HEK293 (cell line): ENCODE measurements around the gene ABRACL.

Source experiments
- KLF10 ChIP-seq: fragments of 450-650 bp; IDR thresholded peaks from 2 replicates; pipeline ENCODE4 v1.5.1; 2018; ENCODE audit warnings: missing biosample characterization, mild to moderate bottlenecking, missing genetic modification characterization
- KLF8 ChIP-seq: fragments of 450-650 bp; formaldehyde crosslinking; IDR thresholded peaks from 2 replicates; pipeline ENCODE4 v1.5.1; 2016; ENCODE audit warnings: missing biosample characterization, missing genetic modification characterization
- KLF9 ChIP-seq: fragments of 450-650 bp; formaldehyde crosslinking; IDR thresholded peaks from 2 replicates; pipeline ENCODE4 v1.5.1; 2016; ENCODE audit warnings: missing biosample characterization, missing genetic modification characterization, low read depth
- MEIS1 ChIP-seq: sonication (generic); formaldehyde crosslinking; IDR thresholded peaks from 2 replicates; pipeline ENCODE4 v1.8.1; 2022; ENCODE audit warnings: missing genetic modification reagents, mild to moderate bottlenecking, borderline replicate concordance
- MZF1 ChIP-seq: fragments of 450-650 bp; formaldehyde crosslinking; IDR thresholded peaks from 2 replicates; pipeline ENCODE4 v1.5.1; 2017; ENCODE audit warnings: missing biosample characterization, missing genetic modification characterization, borderline replicate concordance
- OSR2 ChIP-seq: fragments of 450-650 bp; formaldehyde crosslinking; IDR thresholded peaks from 2 replicates; pipeline ENCODE4 v1.5.1; 2016; ENCODE audit warnings: missing biosample characterization, missing genetic modification characterization
- SETDB1 ChIP-seq: IDR thresholded peaks from one replicate; pipeline ENCODE4 v1.6.1; 2017; ENCODE audit warnings: mild to moderate bottlenecking, low read length, moderate library complexity, mixed read lengths; ENCODE audit not compliant: insufficient read length
- SP3 ChIP-seq: fragments of 450-650 bp; formaldehyde crosslinking; IDR thresholded peaks from 2 replicates; pipeline ENCODE4 v1.5.1; 2016; ENCODE audit warnings: missing biosample characterization, missing genetic modification characterization
- TCF7L2 ChIP-seq: IDR thresholded peaks from 2 replicates; pipeline ENCODE4 v1.6.1; 2011; ENCODE audit warnings: low read depth, mild to moderate bottlenecking, inconsistent platforms, low read length, moderate library complexity, borderline replicate concordance
- WT1 ChIP-seq: fragments of 450-650 bp; formaldehyde crosslinking; IDR thresholded peaks from 2 replicates; pipeline ENCODE4 v1.5.1; 2016; ENCODE audit warnings: missing biosample characterization, missing genetic modification characterization
- ZBTB7A ChIP-seq: fragments of 450-650 bp; formaldehyde crosslinking; IDR thresholded peaks from 2 replicates; pipeline ENCODE4 v1.5.1; 2016; ENCODE audit warnings: low read depth, missing biosample characterization, missing genetic modification characterization
- ZNF2 ChIP-seq: fragments of 450-650 bp; formaldehyde crosslinking; IDR thresholded peaks from 2 replicates; pipeline ENCODE4 v1.5.1; 2016; ENCODE audit warnings: missing biosample characterization, missing genetic modification characterization
- ZNF214 ChIP-seq: fragments of 450-650 bp; formaldehyde crosslinking; IDR thresholded peaks from 2 replicates; pipeline ENCODE4 v1.5.1; 2017; ENCODE audit warnings: missing biosample characterization, mild to moderate bottlenecking, missing genetic modification characterization, borderline replicate concordance
- ZNF292 ChIP-seq: fragments of 450-650 bp; formaldehyde crosslinking; IDR thresholded peaks from 2 replicates; pipeline ENCODE4 v1.5.1; 2016; ENCODE audit warnings: low read depth, missing biosample characterization, missing genetic modification characterization, borderline replicate concordance
- ZNF311 ChIP-seq: fragments of 450-650 bp; formaldehyde crosslinking; IDR thresholded peaks from 2 replicates; pipeline ENCODE4 v1.5.1; 2017; ENCODE audit warnings: missing biosample characterization, missing genetic modification characterization, borderline replicate concordance
- ZNF394 ChIP-seq: fragments of 450-650 bp; formaldehyde crosslinking; IDR thresholded peaks from 2 replicates; pipeline ENCODE4 v1.5.1; 2016; ENCODE audit warnings: missing biosample characterization, missing genetic modification characterization, mild to moderate bottlenecking, moderate library complexity, borderline replicate concordance
- ZNF48 ChIP-seq: fragments of 450-650 bp; formaldehyde crosslinking; IDR thresholded peaks from 2 replicates; pipeline ENCODE4 v1.5.1; 2016; ENCODE audit warnings: missing biosample characterization, missing genetic modification characterization
- ZNF510 ChIP-seq: fragments of 450-650 bp; formaldehyde crosslinking; IDR thresholded peaks from 2 replicates; pipeline ENCODE4 v1.5.1; 2018; ENCODE audit warnings: mild to moderate bottlenecking, missing genetic modification characterization, missing biosample characterization; ENCODE audit not compliant: insufficient replicate concordance
- ZNF530 ChIP-seq: fragments of 450-650 bp; formaldehyde crosslinking; IDR thresholded peaks from 2 replicates; pipeline ENCODE4 v1.5.1; 2016; ENCODE audit warnings: low read depth, missing biosample characterization, missing genetic modification characterization
- ZNF610 ChIP-seq: fragments of 450-650 bp; formaldehyde crosslinking; IDR thresholded peaks from 2 replicates; pipeline ENCODE4 v1.5.1; 2016; ENCODE audit warnings: missing biosample characterization, missing genetic modification characterization, borderline replicate concordance
- ZNF654 ChIP-seq: fragments of 450-650 bp; formaldehyde crosslinking; IDR thresholded peaks from 2 replicates; pipeline ENCODE4 v1.5.1; 2016; ENCODE audit warnings: low read depth, missing biosample characterization, missing genetic modification characterization
- ZNF660 ChIP-seq: fragments of 450-650 bp; IDR thresholded peaks from 2 replicates; pipeline ENCODE4 v1.5.1; 2018; ENCODE audit warnings: missing biosample characterization, mild to moderate bottlenecking, missing genetic modification characterization
- ZNF707 ChIP-seq: fragments of 450-650 bp; formaldehyde crosslinking; IDR thresholded peaks from 2 replicates; pipeline ENCODE4 v1.5.1; 2016; ENCODE audit warnings: missing biosample characterization, missing genetic modification characterization
- TF ChIP-seq, protein P1 (sequence below): fragments of 450-650 bp; formaldehyde crosslinking; IDR thresholded peaks from 2 replicates; pipeline ENCODE4 v1.5.1; 2016; ENCODE audit warnings: missing biosample characterization, missing genetic modification characterization
- TF ChIP-seq, protein P2 (sequence below): fragments of 450-650 bp; formaldehyde crosslinking; IDR thresholded peaks from 2 replicates; pipeline ENCODE4 v1.5.1; 2017; ENCODE audit warnings: missing biosample characterization, missing genetic modification characterization
- TF ChIP-seq, protein P3 (sequence below): fragments of 450-650 bp; formaldehyde crosslinking; IDR thresholded peaks from 2 replicates; pipeline ENCODE4 v1.5.1; 2016; ENCODE audit warnings: missing biosample characterization, missing genetic modification characterization
- TF ChIP-seq, protein P4 (sequence below): fragments of 450-650 bp; formaldehyde crosslinking; IDR thresholded peaks from 2 replicates; pipeline ENCODE4 v1.5.1; 2016; ENCODE audit warnings: missing biosample characterization, missing genetic modification characterization
- TF ChIP-seq, protein P5 (sequence below): fragments of 450-650 bp; formaldehyde crosslinking; optimal IDR thresholded peaks from 2 replicates; pipeline ENCODE3; 2016; ENCODE audit warnings: missing biosample characterization, mild to moderate bottlenecking, missing genetic modification characterization

The ABRACL gene

DNA sequence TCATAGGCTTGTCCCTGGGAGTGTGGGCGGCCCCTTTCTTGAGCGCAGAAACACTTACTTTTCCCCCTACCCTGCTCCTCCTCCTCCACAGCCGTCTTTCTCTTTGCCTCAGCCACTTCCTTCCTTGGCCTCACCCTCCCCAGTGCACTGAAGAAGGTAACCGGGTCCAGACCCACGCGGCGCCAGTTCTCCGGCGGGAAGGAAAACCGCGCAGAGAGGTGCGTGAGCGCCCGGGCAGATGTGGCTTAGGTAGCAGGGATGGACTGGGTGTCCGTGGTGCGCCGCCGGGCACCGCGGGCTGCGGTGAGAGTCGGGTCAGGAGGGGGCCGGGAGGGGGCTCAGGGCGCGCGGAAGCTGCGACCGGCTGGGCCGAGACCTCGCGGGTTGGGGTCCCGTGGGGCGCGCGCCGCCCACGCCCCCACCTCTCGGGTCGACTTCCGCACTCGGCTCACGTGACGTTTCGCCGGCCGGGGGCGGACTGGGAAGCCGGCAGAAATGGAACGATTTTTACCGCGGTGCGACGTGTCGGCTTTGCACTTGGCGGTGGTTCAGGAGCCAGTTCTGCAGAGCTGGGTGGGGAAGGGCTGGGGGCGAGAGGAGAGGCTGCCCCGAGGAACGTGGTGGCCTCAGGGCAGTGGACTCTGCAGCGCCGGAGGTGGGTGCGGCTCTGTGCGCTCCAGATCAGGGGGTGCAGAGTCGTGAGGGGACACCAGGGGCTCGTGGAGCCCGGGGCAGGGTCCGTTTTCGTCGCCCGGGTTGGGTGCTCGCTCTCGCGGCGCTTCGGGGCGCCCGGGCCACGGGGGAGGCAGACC, at the start of gene ABRACL (continued):
- TF ChIP-seq ZNF292 (tag by site-specific recombination) (no peak), ZNF530 (tag by site-specific recombination) (no peak), KLF10 (no peak), OSR2 (peak; percentile 9; the same call in 1 of the 2 replicates), MEIS1 (CRISPR knock-in tag) (no peak), ZNF214 (tag by site-specific recombination) (no peak), ZNF610 (no peak), ZBTB7A (tag by site-specific recombination) (no peak; the same call in 1 of the 2 replicates), TCF7L2 (no peak), ZNF311 (tag by site-specific recombination) (no peak), ZNF48 (tag by site-specific recombination) (no peak), KLF9 (tag by site-specific recombination) (peak; percentile 84), ZNF654 (tag by site-specific recombination) (no peak), ZNF707 (tag by site-specific recombination) (no peak), SETDB1 (no peak), ZNF510 (tag by site-specific recombination) (no peak), SP3 (tag by site-specific recombination) (peak; percentile 23), WT1 (tag by site-specific recombination) (0 out of 2 replicates have a peak, but pooled peaks have one; percentile 65), ZNF660 (tag by site-specific recombination) (no peak; the same call in 1 of the 2 replicates), ZNF394 (tag by site-specific recombination) (no peak), KLF8 (0 out of 2 replicates have a peak, but pooled peaks have one; percentile 35), ZNF2 (tag by site-specific recombination) (0 out of 2 replicates have a peak, but pooled peaks have one; percentile 49), MZF1 (tag by site-specific recombination) (no peak)
- TF ChIP-seq, protein P1, sequence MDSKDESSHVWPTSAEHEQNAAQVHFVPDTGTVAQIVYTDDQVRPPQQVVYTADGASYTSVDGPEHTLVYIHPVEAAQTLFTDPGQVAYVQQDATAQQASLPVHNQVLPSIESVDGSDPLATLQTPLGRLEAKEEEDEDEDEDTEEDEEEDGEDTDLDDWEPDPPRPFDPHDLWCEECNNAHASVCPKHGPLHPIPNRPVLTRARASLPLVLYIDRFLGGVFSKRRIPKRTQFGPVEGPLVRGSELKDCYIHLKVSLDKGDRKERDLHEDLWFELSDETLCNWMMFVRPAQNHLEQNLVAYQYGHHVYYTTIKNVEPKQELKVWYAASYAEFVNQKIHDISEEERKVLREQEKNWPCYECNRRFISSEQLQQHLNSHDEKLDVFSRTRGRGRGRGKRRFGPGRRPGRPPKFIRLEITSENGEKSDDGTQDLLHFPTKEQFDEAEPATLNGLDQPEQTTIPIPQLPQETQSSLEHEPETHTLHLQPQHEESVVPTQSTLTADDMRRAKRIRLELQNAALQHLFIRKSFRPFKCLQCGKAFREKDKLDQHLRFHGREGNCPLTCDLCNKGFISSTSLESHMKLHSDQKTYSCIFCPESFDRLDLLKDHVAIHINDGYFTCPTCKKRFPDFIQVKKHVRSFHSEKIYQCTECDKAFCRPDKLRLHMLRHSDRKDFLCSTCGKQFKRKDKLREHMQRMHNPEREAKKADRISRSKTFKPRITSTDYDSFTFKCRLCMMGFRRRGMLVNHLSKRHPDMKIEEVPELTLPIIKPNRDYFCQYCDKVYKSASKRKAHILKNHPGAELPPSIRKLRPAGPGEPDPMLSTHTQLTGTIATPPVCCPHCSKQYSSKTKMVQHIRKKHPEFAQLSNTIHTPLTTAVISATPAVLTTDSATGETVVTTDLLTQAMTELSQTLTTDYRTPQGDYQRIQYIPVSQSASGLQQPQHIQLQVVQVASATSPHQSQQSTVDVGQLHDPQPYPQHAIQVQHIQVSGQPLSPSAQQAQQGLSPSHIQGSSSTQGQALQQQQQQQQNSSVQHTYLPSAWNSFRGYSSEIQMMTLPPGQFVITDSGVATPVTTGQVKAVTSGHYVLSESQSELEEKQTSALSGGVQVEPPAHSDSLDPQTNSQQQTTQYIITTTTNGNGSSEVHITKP (tag by site-specific recombination) = peak; percentile 96
- TF ChIP-seq, protein P2, sequence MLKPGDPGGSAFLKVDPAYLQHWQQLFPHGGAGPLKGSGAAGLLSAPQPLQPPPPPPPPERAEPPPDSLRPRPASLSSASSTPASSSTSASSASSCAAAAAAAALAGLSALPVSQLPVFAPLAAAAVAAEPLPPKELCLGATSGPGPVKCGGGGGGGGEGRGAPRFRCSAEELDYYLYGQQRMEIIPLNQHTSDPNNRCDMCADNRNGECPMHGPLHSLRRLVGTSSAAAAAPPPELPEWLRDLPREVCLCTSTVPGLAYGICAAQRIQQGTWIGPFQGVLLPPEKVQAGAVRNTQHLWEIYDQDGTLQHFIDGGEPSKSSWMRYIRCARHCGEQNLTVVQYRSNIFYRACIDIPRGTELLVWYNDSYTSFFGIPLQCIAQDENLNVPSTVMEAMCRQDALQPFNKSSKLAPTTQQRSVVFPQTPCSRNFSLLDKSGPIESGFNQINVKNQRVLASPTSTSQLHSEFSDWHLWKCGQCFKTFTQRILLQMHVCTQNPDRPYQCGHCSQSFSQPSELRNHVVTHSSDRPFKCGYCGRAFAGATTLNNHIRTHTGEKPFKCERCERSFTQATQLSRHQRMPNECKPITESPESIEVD (tag by site-specific recombination) = no peak
- TF ChIP-seq, protein P3, sequence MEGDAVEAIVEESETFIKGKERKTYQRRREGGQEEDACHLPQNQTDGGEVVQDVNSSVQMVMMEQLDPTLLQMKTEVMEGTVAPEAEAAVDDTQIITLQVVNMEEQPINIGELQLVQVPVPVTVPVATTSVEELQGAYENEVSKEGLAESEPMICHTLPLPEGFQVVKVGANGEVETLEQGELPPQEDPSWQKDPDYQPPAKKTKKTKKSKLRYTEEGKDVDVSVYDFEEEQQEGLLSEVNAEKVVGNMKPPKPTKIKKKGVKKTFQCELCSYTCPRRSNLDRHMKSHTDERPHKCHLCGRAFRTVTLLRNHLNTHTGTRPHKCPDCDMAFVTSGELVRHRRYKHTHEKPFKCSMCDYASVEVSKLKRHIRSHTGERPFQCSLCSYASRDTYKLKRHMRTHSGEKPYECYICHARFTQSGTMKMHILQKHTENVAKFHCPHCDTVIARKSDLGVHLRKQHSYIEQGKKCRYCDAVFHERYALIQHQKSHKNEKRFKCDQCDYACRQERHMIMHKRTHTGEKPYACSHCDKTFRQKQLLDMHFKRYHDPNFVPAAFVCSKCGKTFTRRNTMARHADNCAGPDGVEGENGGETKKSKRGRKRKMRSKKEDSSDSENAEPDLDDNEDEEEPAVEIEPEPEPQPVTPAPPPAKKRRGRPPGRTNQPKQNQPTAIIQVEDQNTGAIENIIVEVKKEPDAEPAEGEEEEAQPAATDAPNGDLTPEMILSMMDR (tag by site-specific recombination) = no peak
- TF ChIP-seq, protein P4, sequence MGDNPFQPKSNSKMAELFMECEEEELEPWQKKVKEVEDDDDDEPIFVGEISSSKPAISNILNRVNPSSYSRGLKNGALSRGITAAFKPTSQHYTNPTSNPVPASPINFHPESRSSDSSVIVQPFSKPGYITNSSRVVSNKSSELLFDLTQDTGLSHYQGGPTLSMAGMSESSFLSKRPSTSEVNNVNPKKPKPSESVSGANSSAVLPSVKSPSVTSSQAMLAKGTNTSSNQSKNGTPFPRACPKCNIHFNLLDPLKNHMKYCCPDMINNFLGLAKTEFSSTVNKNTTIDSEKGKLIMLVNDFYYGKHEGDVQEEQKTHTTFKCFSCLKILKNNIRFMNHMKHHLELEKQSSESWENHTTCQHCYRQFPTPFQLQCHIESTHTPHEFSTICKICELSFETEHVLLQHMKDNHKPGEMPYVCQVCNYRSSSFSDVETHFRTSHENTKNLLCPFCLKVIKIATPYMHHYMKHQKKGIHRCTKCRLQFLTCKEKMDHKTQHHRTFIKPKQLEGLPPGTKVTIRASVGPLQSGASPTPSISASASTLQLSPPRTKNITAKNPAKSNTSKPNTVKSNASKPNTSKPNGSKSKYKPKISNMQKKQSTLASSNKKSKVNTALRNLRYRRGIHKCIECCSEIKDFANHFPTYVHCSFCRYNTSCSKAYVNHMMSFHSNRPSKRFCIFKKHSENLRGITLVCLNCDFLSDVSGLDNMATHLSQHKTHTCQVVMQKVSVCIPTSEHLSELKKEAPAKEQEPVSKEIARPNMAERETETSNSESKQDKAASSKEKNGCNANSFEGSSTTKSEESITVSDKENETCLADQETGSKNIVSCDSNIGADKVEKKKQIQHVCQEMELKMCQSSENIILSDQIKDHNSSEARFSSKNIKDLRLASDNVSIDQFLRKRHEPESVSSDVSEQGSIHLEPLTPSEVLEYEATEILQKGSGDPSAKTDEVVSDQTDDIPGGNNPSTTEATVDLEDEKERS (tag by site-specific recombination) = no peak
- TF ChIP-seq, protein P5, sequence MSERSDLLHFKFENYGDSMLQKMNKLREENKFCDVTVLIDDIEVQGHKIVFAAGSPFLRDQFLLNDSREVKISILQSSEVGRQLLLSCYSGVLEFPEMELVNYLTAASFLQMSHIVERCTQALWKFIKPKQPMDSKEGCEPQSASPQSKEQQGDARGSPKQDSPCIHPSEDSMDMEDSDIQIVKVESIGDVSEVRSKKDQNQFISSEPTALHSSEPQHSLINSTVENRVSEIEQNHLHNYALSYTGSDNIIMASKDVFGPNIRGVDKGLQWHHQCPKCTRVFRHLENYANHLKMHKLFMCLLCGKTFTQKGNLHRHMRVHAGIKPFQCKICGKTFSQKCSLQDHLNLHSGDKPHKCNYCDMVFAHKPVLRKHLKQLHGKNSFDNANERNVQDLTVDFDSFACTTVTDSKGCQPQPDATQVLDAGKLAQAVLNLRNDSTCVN (tag by site-specific recombination) = peak; percentile 94
